HCT116 (cell line): Measurements from ENCODE around the gene ZNF436. TPM values are rescaled to one million over a fixed set of nuclear protein-coding genes. Genes with fewer than 3 reads are reported as not detected.

Experiments used
- ATAC-seq: fragments of 200-7000 bp; cut with Tn5 transposase; 2 replicates; pipeline ENCODE4 v1.9.1; 2020; ENCODE audit warnings: mild to moderate bottlenecking, moderate library complexity
- BruUV-seq: library from RNA; stranded (reverse); fragments of 400-500 nt; replicated peaks from 2 replicates; lab custom pipeline; 2021; lab: Mats Ljungman, UMichigan
- CTCF ChIA-PET: fragments of 300-600 bp; sonication (Branson Sonifier 250); formaldehyde crosslinking; loops from one replicate; lab custom pipeline; 2021; ENCODE audit warnings: antibody characterized with exemption; lab: Charles Lee
- POLR2A ChIA-PET: fragments of 300-600, 350-600 bp; sonication (Branson Sonifier 250); formaldehyde crosslinking; loops from one replicate; lab custom pipeline; 2021; ENCODE audit warnings: antibody characterized with exemption; lab: Charles Lee
- RAD21 ChIA-PET, 2 experiments: fragments of 300-600 bp; sonication (Branson Sonifier 250); formaldehyde crosslinking; loops; one replicate each; lab custom pipeline; 2023; ENCODE audit warnings: low total read pairs in 2 of 2; ENCODE audit not compliant: uncharacterized antibody in 2 of 2, unreplicated experiment in 2 of 2, low non-redundant PET in 1 of 2; lab: Charles Lee
- DNase-seq: peaks from one replicate; pipeline ENCODE4 v3.0.0-alpha.2; 2010; ENCODE audit warnings: low read depth, low spot score
- H2AFZ ChIP-seq: fragments of 200-600 bp; shearing (Covaris generic), sonication (generic); 2 replicates; pipeline ENCODE4 v1.6.1; 2017; ENCODE audit warnings: low read depth, mixed run types, mixed read lengths, antibody characterized with exemption, low read length; ENCODE audit not compliant: poor library complexity, severe bottlenecking
- H3K27ac ChIP-seq: 2 replicates; pipeline ENCODE4 v1.5.1; 2012; ENCODE audit warnings: low read depth, low read length
- H3K27me3 ChIP-seq: fragments of 200-600 bp; sonication (generic); 2 replicates; pipeline ENCODE4 v1.6.1; 2016; ENCODE audit warnings: mixed run types, low read length, mixed read lengths; ENCODE audit not compliant: insufficient read depth
- H3K36me3 ChIP-seq, 2 experiments: fragments of 200-500 bp in 1 of 2; fragments of 200-600 bp in 1 of 2; sonication (Bioruptor generic) in 1 of 2; sonication (generic) in 1 of 2; 2 replicates each; pipeline versions ENCODE4 v1.5.1 to v1.6.1; 2014 to 2016; ENCODE audit warnings: low read length in 2 of 2, inconsistent platforms in 1 of 2, mixed read lengths in 1 of 2, mixed run types in 1 of 2; ENCODE audit not compliant: insufficient read depth in 2 of 2, control insufficient read depth in 1 of 2
- H3K4me1 ChIP-seq, 2 experiments: fragments of 200-600 bp in 1 of 2; sonication (generic) in 1 of 2; 2 replicates each; pipeline versions ENCODE4 v1.5.1 to v1.6.1; 2012 to 2017; ENCODE audit warnings: low read length in 2 of 2, inconsistent platforms in 1 of 2, mild to moderate bottlenecking in 1 of 2, mixed read lengths in 1 of 2, mixed run types in 1 of 2, moderate library complexity in 1 of 2; ENCODE audit not compliant: insufficient read depth in 2 of 2, control insufficient read depth in 1 of 2
- H3K4me2 ChIP-seq: fragments of 200-600 bp; sonication (generic); 2 replicates; pipeline ENCODE4 v1.6.1; 2017; ENCODE audit warnings: mixed run types, low read length, mixed read lengths
- H3K4me3 ChIP-seq, 2 experiments: fragments of 200-600 bp in 1 of 2; sonication (generic) in 1 of 2; replicated peaks in 1 of 2; 2 replicates each; pipeline ENCODE4 v1.5.1; 2011 to 2016; ENCODE audit warnings: low read length in 2 of 2, control low read depth in 1 of 2, low read depth in 1 of 2, mild to moderate bottlenecking in 1 of 2, mixed read lengths in 1 of 2, mixed run types in 1 of 2
- H3K79me2 ChIP-seq: fragments of 200-600 bp; sonication (generic); 2 replicates; pipeline ENCODE4 v1.6.1; 2017; ENCODE audit warnings: mild to moderate bottlenecking, mixed run types, low read length, moderate library complexity, mixed read lengths; ENCODE audit not compliant: insufficient read depth
- H3K9ac ChIP-seq: fragments of 200-600 bp; sonication (generic); 2 replicates; pipeline ENCODE4 v1.6.1; 2016; ENCODE audit warnings: low read length, mixed read lengths
- H3K9me2 ChIP-seq: fragments of 200-600 bp; sonication (generic), shearing (Covaris generic); 2 replicates; pipeline ENCODE4 v1.6.1; 2017; ENCODE audit warnings: mixed run types, mild to moderate bottlenecking, moderate library complexity; ENCODE audit not compliant: insufficient read depth
- H3K9me3 ChIP-seq, 2 experiments: fragments of 200-500 bp in 1 of 2; fragments of 200-600 bp in 1 of 2; sonication (Bioruptor generic) in 1 of 2; sonication (generic) in 1 of 2; 2 replicates each; pipeline ENCODE4 v1.6.1; 2014 to 2017; ENCODE audit warnings: low read length in 2 of 2, mixed read lengths in 2 of 2, inconsistent platforms in 1 of 2, low read depth in 1 of 2, mild to moderate bottlenecking in 1 of 2, mixed run types in 1 of 2, moderate library complexity in 1 of 2; ENCODE audit not compliant: control insufficient read depth in 1 of 2, insufficient read depth in 1 of 2
- H4K20me1 ChIP-seq: fragments of 200-600 bp; sonication (generic), shearing (Covaris generic); 2 replicates; pipeline ENCODE4 v1.6.1; 2017; ENCODE audit warnings: mixed run types, mild to moderate bottlenecking, moderate library complexity; ENCODE audit not compliant: insufficient read depth
- CEBPB ChIP-seq: IDR thresholded peaks from 2 replicates; pipeline ENCODE4 v1.6.1; 2012; ENCODE audit warnings: low read depth
- ELF1 ChIP-seq: IDR thresholded peaks from 2 replicates; pipeline ENCODE4 v1.6.1; 2012; ENCODE audit warnings: low read depth, borderline replicate concordance
- EZH2phosphoT487 ChIP-seq: fragments of 200-600 bp; IDR thresholded peaks from 2 replicates; pipeline ENCODE4 v1.6.1; 2018; ENCODE audit warnings: antibody characterized with exemption, borderline replicate concordance
- POLR2A ChIP-seq: IDR thresholded peaks from 2 replicates; pipeline ENCODE4 v1.7.0; 2011; ENCODE audit warnings: borderline replicate concordance; ENCODE audit not compliant: insufficient read depth, insufficient read length; ENCODE audit errors: extremely low read depth
- POLR2AphosphoS5 ChIP-seq: IDR thresholded peaks from 2 replicates; pipeline ENCODE4 v1.6.1; 2011; ENCODE audit warnings: mild to moderate bottlenecking, low read depth, low read length, moderate library complexity
- SIN3A ChIP-seq: IDR thresholded peaks from 2 replicates; pipeline ENCODE4 v1.6.1; 2012; ENCODE audit warnings: low read depth
- TCF7L2 ChIP-seq: IDR thresholded peaks from 2 replicates; pipeline ENCODE4 v1.7.0; 2011; ENCODE audit warnings: borderline replicate concordance, inconsistent platforms; ENCODE audit not compliant: insufficient read depth, insufficient read length; ENCODE audit errors: extremely low read depth
- ZNF274 ChIP-seq: fragments of 200-500 bp; sonication (Bioruptor generic); IDR thresholded peaks from 2 replicates; pipeline ENCODE4 v1.6.1; 2014; ENCODE audit warnings: mild to moderate bottlenecking, low read depth, low read length, inconsistent platforms
- intact Hi-C: fragments of 100-400 bp; cut with micrococcal nuclease; formaldehyde crosslinking; loops from 2 replicates; pipeline ENCODE4 v1.10.0; 2022
- total RNA-seq: library from RNA; stranded (reverse); gene quantifications from one replicate; pipeline ENCODE4 v1.2.1, GENCODE V29; 2021; ENCODE audit not compliant: unreplicated experiment
- TF ChIP-seq, protein P1 (sequence below): IDR thresholded peaks from 2 replicates; pipeline ENCODE4 v1.6.1; 2012
- TF ChIP-seq, protein P2 (sequence below): IDR thresholded peaks from 2 replicates; pipeline ENCODE4 v1.6.1; 2012; ENCODE audit warnings: low read depth
- TF ChIP-seq, protein P3 (sequence below): IDR thresholded peaks from 2 replicates; pipeline ENCODE4 v1.6.1; 2012

ZNF436 gene
- total RNA-seq, 1 experiment from 2014 or later = 8.1 TPM

DNA sequence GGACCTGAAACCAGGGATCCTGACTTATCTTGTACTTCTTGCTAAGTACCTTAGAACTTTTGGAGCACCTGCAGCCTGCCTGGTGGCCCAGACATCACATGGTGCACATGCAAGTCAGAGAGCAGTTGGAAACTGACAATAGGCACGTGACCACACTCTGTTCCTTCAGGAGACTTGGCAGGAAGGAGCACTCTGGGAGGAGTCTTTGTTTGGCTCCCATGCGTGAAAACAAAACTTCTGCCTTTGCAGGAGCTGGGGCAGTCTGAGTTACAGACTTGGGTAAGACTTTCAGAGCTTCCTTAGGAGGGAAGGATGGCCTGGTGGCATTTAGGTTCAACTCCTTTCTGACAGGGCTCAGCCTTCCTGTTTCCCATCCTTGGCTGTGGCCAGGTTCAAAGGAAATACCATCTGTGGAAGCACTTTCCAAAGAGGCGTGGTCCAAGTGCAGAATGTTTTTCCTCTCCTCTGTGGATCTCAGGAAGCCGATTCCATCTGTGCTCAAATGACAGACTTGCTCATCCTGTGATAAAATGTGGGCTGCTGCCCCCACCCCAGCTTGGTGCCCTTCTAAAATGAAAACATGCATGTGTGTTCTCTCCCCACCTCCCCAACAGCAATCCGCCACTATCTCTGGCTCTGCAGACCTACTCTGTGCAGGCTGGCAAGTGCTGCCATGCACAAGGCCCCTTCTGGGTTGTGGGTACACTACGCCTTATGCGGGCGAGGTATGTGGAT, 14.1 kb upstream of the ZNF436 start:
- RAD21 ChIA-PET = no interaction called here
- peaks cover 3 to 17% of the 10 kb centered on the region in 2 experiments; a peak in 2 of 4 replicates for H3K4me1 ChIP-seq
- no peak overlapping the region for H3K9ac ChIP-seq
- no peaks in the 10 kb centered on the region for H3K36me3 ChIP-seq
- no peaks in the 10 kb centered on the region for H3K9me3 ChIP-seq
- H3K27ac ChIP-seq = no peak overlapping the region
- intact Hi-C loops = no loop called here
- H2AFZ ChIP-seq = no peak overlapping the region
- CTCF ChIA-PET = no interaction called here
- no peaks in the 10 kb centered on the region for H3K9me2 ChIP-seq
- BruUV-seq = no TSS peak
- no peak for ATAC-seq
- POLR2A ChIA-PET = no interaction called here
- H3K27me3 ChIP-seq = no peaks in the 10 kb centered on the region
- TF ChIP-seq ELF1 = no peak
- no peak for TF ChIP-seq ZNF274
- TF ChIP-seq SIN3A = no peak
- no peak for TF ChIP-seq POLR2A
- TF ChIP-seq CEBPB = no peak
- TF ChIP-seq, protein P1, sequence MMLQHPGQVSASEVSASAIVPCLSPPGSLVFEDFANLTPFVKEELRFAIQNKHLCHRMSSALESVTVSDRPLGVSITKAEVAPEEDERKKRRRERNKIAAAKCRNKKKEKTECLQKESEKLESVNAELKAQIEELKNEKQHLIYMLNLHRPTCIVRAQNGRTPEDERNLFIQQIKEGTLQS = no peak
- no peak for TF ChIP-seq POLR2AphosphoS5
- TF ChIP-seq TCF7L2 = no peak
- TF ChIP-seq, protein P2, sequence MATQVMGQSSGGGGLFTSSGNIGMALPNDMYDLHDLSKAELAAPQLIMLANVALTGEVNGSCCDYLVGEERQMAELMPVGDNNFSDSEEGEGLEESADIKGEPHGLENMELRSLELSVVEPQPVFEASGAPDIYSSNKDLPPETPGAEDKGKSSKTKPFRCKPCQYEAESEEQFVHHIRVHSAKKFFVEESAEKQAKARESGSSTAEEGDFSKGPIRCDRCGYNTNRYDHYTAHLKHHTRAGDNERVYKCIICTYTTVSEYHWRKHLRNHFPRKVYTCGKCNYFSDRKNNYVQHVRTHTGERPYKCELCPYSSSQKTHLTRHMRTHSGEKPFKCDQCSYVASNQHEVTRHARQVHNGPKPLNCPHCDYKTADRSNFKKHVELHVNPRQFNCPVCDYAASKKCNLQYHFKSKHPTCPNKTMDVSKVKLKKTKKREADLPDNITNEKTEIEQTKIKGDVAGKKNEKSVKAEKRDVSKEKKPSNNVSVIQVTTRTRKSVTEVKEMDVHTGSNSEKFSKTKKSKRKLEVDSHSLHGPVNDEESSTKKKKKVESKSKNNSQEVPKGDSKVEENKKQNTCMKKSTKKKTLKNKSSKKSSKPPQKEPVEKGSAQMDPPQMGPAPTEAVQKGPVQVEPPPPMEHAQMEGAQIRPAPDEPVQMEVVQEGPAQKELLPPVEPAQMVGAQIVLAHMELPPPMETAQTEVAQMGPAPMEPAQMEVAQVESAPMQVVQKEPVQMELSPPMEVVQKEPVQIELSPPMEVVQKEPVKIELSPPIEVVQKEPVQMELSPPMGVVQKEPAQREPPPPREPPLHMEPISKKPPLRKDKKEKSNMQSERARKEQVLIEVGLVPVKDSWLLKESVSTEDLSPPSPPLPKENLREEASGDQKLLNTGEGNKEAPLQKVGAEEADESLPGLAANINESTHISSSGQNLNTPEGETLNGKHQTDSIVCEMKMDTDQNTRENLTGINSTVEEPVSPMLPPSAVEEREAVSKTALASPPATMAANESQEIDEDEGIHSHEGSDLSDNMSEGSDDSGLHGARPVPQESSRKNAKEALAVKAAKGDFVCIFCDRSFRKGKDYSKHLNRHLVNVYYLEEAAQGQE = no peak
- TF ChIP-seq EZH2phosphoT487 = no peak
- TF ChIP-seq, protein P3, sequence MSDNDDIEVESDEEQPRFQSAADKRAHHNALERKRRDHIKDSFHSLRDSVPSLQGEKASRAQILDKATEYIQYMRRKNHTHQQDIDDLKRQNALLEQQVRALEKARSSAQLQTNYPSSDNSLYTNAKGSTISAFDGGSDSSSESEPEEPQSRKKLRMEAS = no peak
- no peaks in the 10 kb centered on the region for H4K20me1 ChIP-seq
- no peaks in the 10 kb centered on the region for H3K79me2 ChIP-seq
- H3K4me3 ChIP-seq = no peak overlapping the region
- DNase-seq = no peak
- H3K4me2 ChIP-seq = 0 out of 2 replicates have a peak overlapping the region, but pooled peaks have one; percentile 3
